Measurements from ENCODE around the gene NUAK1.

- TF ChIP-seq POLR2AphosphoS5 (IDR thresholded peaks at IDR 0.05) (no peak), EP300 (IDR thresholded peaks at IDR 0.05) (no peak)
- TF ChIP-seq, protein P1, sequence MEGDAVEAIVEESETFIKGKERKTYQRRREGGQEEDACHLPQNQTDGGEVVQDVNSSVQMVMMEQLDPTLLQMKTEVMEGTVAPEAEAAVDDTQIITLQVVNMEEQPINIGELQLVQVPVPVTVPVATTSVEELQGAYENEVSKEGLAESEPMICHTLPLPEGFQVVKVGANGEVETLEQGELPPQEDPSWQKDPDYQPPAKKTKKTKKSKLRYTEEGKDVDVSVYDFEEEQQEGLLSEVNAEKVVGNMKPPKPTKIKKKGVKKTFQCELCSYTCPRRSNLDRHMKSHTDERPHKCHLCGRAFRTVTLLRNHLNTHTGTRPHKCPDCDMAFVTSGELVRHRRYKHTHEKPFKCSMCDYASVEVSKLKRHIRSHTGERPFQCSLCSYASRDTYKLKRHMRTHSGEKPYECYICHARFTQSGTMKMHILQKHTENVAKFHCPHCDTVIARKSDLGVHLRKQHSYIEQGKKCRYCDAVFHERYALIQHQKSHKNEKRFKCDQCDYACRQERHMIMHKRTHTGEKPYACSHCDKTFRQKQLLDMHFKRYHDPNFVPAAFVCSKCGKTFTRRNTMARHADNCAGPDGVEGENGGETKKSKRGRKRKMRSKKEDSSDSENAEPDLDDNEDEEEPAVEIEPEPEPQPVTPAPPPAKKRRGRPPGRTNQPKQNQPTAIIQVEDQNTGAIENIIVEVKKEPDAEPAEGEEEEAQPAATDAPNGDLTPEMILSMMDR (IDR thresholded peaks at IDR 0.05) = no peak
These were observed 4.0 kb upstream of the NUAK1 start for GRCh38 chr12:106142591-106143261.
